Measurements from ENCODE around the gene HOXB3.

- no peak for TF ChIP-seq POLR2A (IDR thresholded peaks at IDR 0.05)
- no peak for TF ChIP-seq CTCF (IDR thresholded peaks at IDR 0.05)
Measured at GRCh38 chr17:48601539-48602425, 11.7 kb upstream of the HOXB3 start.

Measured in Peyer's patch (tissue), 4 donors.